IPS-15b (cell line): ENCODE results near the gene EFNA5.
"Not testable (repeated sequence)": the region's sequence is repeated elsewhere in the genome, so short reads cannot be mapped to it uniquely, and the experiment has no call there.

Experiments used
- H3K27me3 ChIP-seq: one replicate; pipeline ENCODE4 v1.6.1; 2013; ENCODE audit warnings: low read length; ENCODE audit not compliant: control insufficient read depth, insufficient read depth
- H3K36me3 ChIP-seq: one replicate; pipeline ENCODE4 v1.6.1; 2013; ENCODE audit warnings: low read length; ENCODE audit not compliant: control insufficient read depth, insufficient read depth
- H3K4me1 ChIP-seq: one replicate; pipeline ENCODE4 v1.6.1; 2013; ENCODE audit warnings: mild to moderate bottlenecking, low read length; ENCODE audit not compliant: control insufficient read depth, insufficient read depth
- H3K4me3 ChIP-seq: one replicate; pipeline ENCODE4 v1.5.1; 2013; ENCODE audit warnings: low read depth, low read length
- H3K9ac ChIP-seq: one replicate; pipeline ENCODE4 v1.6.1; 2013; ENCODE audit warnings: low read depth, mild to moderate bottlenecking, low read length
- H3K9me3 ChIP-seq: one replicate; pipeline ENCODE4 v1.6.1; 2013; ENCODE audit warnings: mild to moderate bottlenecking, low read length; ENCODE audit not compliant: control insufficient read depth, insufficient read depth

EFNA5 gene

DNA sequence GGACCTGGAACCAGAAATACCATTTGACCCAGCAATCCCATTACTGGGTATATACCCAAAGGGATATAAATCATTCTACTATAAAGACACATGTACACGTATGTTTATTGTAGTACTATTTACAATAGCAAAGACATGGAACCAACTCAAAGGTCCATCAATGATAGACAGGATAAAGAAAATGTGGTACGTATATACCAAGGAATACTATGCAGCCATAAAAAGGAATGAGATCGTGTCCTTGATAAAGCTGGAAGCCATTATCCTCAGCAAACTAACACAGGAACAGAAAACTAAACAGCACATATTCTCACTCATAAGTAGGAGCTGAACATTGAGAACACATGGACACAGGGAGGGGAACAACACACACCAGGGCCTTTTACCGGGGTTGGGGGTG lies 218.9 kb downstream of the EFNA5 start:
- H3K9ac ChIP-seq, H3K27me3 ChIP-seq, H3K4me3 ChIP-seq, H3K36me3 ChIP-seq, H3K9me3 ChIP-seq: not testable (repeated sequence)
- peaks cover 20% of the 10 kb centered on the region for H3K4me1 ChIP-seq

DNA sequence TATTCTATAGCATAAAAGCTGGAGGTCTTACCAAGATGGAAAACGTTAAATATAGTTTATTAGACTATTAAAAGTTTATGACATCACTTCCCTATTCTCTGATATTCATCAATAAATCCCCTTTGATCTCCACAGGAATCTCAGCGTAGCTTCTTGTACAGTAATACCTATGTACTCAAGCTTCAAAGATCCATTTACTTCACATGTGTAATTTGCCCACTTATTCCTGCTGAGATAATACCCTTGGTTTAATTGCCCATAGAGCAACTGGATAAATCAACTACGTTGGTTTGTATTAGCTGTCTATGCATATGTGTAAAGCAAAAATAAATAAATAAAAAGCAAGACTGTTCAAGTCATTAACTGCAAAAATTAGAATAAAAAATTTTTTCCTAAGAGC lies 219.7 kb downstream of the EFNA5 start:
- Histone ChIP-seq H3K4me3 (no peak overlapping the region), H3K36me3 (no peaks in the 10 kb centered on the region), H3K4me1 (peaks cover 13% of the 10 kb centered on the region), H3K9ac (no peak overlapping the region), H3K9me3 (no peaks in the 10 kb centered on the region), H3K27me3 (no peaks in the 10 kb centered on the region)

DNA sequence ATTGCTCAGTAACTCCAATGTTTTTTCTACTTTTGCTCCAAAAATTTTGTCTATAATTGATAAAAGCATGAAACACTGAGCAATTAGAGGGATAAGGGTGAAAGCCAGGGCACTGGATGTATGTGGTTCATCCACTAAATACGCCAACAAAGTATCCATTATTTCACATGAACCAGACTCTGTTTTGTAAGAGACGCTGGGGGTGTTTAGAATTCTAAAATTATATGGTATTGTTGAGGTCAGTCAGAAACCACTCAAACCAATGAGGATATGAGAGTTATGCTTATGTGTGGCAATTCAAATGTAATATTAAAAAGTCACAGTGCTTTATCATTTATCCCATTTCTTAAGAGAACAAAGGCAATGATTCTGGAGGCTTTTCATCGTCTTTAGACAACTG lies 220.2 kb downstream of the EFNA5 start:
- Histone ChIP-seq H3K4me1 (peaks cover 8% of the 10 kb centered on the region), H3K27me3 (no peaks in the 10 kb centered on the region)

DNA sequence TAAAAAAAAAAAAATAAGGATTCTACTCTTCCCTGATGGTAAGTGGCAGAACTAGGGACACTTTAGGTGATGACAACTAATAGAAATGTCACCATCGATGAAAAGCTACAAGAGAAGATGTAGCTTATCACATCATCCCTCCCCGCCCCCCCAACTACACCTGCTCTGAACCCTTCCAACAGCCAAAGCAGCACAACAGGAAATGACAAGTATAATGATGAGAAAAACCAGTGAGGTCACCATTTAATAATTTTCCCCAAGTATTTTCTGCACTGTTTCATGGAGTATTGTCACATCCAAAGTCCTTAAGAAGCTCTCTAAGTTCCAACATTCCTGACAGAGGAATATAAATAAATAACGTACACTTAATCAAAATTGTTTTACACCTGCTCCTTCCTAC lies 221.4 kb downstream of the EFNA5 start:
- Histone ChIP-seq H3K27me3 (no peaks in the 10 kb centered on the region), H3K4me3 (no peak overlapping the region), H3K9ac (no peak overlapping the region), H3K9me3 (no peaks in the 10 kb centered on the region), H3K4me1 (no peaks in the 10 kb centered on the region), H3K36me3 (no peaks in the 10 kb centered on the region)

More for the DNA sequence above, 220.2 kb downstream of the EFNA5 start:
- Histone ChIP-seq H3K36me3 (no peaks in the 10 kb centered on the region), H3K9me3 (no peaks in the 10 kb centered on the region), H3K4me3 (no peak overlapping the region), H3K9ac (no peak overlapping the region)

DNA sequence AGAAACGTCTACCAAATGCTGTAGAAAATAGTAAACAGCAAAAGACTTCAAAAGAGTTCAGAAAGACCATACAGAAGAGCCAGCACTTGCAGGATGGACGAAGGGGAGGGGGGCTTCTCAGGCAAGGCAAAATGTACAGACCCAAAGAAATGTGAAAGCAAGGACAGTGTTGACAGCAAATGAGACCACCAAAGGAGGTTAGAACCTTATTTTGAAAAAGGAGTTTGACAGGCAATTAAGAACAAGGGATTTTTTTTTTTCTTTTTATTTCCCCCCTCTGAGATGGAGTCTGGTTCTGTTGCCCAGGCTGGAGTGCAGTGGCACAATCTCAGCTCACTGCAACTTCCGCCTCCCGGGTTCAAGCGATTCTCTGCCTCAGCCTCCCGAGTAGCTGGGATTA lies 223.2 kb downstream of the EFNA5 start:
- no peaks in the 10 kb centered on the region for H3K27me3 ChIP-seq
- no peak overlapping the region for H3K9ac ChIP-seq
- H3K4me3 ChIP-seq: no peak overlapping the region
- H3K9me3 ChIP-seq: no peaks in the 10 kb centered on the region
- no peaks in the 10 kb centered on the region for H3K36me3 ChIP-seq
- no peaks in the 10 kb centered on the region for H3K4me1 ChIP-seq

DNA sequence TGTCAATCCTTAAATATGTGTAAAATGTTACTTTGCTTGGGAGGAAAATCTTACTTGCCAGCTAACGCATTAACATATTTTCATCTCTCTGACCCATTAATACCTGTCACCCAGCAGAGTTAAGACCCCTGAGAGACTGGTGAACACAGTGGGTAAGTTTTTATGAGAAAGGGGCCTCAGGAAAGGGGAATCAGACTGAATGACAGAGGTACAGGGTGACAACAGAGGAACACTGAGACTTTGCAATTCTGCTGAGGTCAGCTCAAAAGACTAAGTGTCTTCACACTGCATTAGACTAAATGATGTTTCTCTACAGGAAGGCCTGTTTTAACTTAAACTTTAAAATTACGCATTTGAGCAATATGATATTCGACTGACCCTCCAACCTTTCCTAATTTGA lies 223.8 kb downstream of the EFNA5 start:
- no peaks in the 10 kb centered on the region for H3K27me3 ChIP-seq
- no peaks in the 10 kb centered on the region for H3K4me1 ChIP-seq
- H3K4me3 ChIP-seq: no peak overlapping the region
- no peaks in the 10 kb centered on the region for H3K36me3 ChIP-seq
- no peak overlapping the region for H3K9ac ChIP-seq
- H3K9me3 ChIP-seq: no peaks in the 10 kb centered on the region

DNA sequence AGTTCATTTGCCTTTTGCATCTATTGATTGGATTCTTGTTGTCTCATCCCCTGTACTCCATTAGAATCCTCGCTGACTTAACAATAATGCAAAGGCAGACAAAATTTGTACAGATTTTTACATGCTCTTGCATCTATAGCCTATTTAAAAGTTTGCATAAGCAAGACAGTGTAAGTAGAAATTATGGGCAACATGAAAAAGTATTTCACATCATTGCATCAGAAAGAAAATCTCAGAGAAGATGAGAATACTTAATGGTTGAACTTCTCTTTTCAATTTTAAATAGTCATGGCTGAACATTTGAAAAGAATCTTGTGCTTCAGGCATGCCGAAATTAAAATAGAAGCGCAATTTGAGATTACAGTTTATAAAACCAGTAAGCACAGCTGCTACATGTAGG lies 226.4 kb downstream of the EFNA5 start:
- Histone ChIP-seq H3K9me3 (no peaks in the 10 kb centered on the region), H3K9ac (no peak overlapping the region), H3K27me3 (no peaks in the 10 kb centered on the region), H3K4me1 (no peaks in the 10 kb centered on the region), H3K36me3 (no peaks in the 10 kb centered on the region), H3K4me3 (no peak overlapping the region)

DNA sequence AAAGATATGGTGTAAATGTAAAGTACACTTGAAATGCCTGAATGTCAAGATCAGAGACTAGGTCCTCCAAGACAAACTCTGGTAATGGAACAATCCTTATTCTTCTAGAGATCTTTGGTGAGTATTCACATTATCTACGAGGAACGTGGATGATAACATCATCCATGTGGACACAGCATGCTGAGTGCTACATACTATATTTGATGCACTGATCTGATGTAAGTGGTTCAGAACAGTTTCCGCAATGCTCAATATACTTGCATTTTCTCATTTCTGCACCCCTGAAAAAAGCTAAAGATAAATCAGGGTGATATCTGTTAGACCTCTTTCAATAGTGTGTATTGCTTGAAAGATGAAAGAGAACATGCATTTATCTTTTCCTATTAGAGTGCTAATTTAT lies 226.8 kb downstream of the EFNA5 start:
- Histone ChIP-seq H3K36me3 (no peaks in the 10 kb centered on the region), H3K9me3 (no peaks in the 10 kb centered on the region), H3K27me3 (no peaks in the 10 kb centered on the region), H3K9ac (no peak overlapping the region), H3K4me3 (no peak overlapping the region), H3K4me1 (no peaks in the 10 kb centered on the region)

DNA sequence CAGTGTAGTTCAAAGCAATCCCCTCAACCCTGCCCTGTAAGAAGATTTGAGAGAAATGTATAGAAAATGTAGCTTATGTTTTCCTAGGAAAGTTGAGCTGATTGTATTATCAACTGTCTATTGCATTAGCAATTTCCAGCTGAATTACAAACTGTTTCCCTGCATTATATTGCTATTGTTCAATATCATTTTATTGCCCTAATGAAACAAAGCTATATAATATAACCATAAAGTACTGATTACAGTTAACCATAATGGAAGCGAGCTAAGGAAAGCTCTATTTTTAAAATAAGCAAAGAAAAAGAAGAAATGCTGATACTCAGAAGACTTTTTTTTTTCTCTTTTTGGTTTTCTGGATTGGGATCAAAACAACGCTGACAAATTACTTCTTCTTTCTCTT lies 228.3 kb downstream of the EFNA5 start:
- Histone ChIP-seq H3K9ac (no peak overlapping the region), H3K27me3 (no peaks in the 10 kb centered on the region), H3K4me1 (no peaks in the 10 kb centered on the region), H3K4me3 (no peak overlapping the region), H3K9me3 (no peaks in the 10 kb centered on the region), H3K36me3 (no peaks in the 10 kb centered on the region)

DNA sequence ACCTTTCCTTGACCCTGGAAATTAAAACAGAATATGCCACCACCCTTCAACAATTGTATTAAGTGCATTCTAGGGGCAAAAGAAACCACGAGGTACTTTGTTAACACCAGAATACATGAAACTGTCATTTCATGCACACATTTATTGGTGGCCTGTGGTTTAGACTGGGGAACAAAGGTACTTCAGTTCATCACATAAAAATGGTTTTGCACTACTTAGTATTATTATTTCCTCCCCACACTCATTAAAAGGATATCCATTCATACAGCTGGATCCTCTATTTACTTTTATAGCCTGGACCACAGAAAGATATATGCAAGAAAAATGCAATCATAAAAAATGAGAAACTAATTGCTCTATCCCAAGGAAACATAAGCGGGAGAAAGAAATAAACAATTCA lies 230.9 kb downstream of the EFNA5 start:
- H3K4me3 ChIP-seq: no peak overlapping the region
- no peaks in the 10 kb centered on the region for H3K9me3 ChIP-seq
- H3K9ac ChIP-seq: no peak overlapping the region
- H3K27me3 ChIP-seq: no peaks in the 10 kb centered on the region
- H3K4me1 ChIP-seq: no peaks in the 10 kb centered on the region
- no peaks in the 10 kb centered on the region for H3K36me3 ChIP-seq

DNA sequence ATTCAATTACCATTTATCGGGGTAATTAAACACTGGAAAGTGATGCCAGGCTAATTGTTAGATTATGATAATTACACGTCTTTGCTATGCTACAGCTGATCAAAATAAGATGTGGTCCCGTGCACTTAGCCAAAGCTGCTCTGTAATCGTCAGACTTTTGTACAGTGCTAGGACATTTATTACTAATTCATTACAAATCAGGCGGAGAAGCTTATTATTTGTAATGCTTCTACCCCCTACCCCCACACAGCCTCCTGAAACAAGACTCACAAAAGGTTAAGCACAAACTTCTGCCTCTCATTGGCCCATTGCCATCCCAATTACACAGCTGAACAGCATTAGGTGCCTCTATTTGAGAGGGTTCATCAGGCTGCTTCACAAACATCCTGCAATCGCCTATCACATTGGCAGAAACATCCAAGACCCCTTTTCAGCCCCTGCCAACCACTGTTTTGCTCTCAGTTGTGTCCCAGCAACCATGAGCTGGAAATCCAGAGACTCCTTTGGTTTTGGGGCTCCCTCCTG lies 232.7 kb downstream of the EFNA5 start:
- no peaks in the 10 kb centered on the region for H3K9me3 ChIP-seq
- H3K4me3 ChIP-seq: no peak overlapping the region
- no peak overlapping the region for H3K9ac ChIP-seq
- no peaks in the 10 kb centered on the region for H3K36me3 ChIP-seq
- no peaks in the 10 kb centered on the region for H3K27me3 ChIP-seq
- H3K4me1 ChIP-seq: no peaks in the 10 kb centered on the region

DNA sequence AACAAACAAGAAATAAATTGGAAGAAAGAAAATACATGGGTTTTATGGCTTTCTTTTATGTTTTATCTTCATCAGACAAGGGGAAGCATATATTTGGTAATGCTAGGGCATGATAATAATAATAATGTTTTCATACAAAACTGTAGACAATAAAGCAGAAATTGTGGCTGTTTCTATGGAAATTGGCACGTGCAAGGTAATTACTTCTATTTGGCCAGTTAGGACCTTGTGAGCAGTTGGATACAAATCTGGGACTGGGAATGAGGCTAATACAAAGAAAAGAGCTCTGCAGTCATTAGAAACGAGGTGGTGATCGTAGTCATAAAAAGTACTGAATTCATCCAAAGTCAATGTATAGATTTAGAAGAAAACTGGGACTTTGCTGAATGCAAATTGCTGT lies 233.6 kb downstream of the EFNA5 start:
- no peaks in the 10 kb centered on the region for H3K36me3 ChIP-seq
- no peaks in the 10 kb centered on the region for H3K4me1 ChIP-seq
- H3K4me3 ChIP-seq: no peak overlapping the region
- no peak overlapping the region for H3K9ac ChIP-seq
- H3K27me3 ChIP-seq: no peaks in the 10 kb centered on the region
- H3K9me3 ChIP-seq: no peaks in the 10 kb centered on the region

DNA sequence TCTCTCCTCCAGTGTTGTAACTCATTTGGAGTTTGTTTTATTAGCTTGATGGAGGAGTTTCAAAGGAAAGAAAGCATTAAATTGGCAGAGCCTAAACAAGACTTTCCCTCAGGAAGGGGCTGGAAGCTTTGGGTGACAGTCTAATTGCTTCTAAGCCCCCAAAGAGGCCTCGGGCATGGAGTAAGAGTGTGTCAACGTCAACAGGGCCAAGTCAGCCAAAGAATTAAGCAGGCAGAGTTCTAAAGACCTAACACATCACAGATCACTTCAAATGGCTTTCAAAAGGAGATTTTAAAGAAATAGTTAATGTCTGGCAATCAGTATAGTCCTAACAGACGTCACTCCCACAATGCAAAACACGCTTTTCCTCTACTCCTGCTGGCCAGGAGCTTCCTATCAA lies 234.5 kb downstream of the EFNA5 start:
- H3K4me1 ChIP-seq: no peaks in the 10 kb centered on the region
- no peaks in the 10 kb centered on the region for H3K27me3 ChIP-seq
- no peaks in the 10 kb centered on the region for H3K36me3 ChIP-seq
- no peak overlapping the region for H3K4me3 ChIP-seq
- no peak overlapping the region for H3K9ac ChIP-seq
- no peaks in the 10 kb centered on the region for H3K9me3 ChIP-seq
